HG03571 (cell line): ENCODE data around the gene CRY2.
"Not testable (repeated sequence)": the region's sequence is repeated elsewhere in the genome, so short reads cannot be mapped to it uniquely, and the experiment has no call there.

Experiments
- ATAC-seq: cut with Tn5 transposase; IDR thresholded peaks from one replicate; pipeline ENCODE4 v1.9.1; 2021; ENCODE audit not compliant: unreplicated experiment

CRY2 gene

GRCh38 chr11:45811571-45812290 is 35.5 kb upstream of the CRY2 start:
- no peak for ATAC-seq

- ATAC-seq = no peak
These were observed 34.4 kb upstream of the CRY2 start for GRCh38 chr11:45812581-45813548.

GRCh38 chr11:45815747-45816146 is 31.5 kb upstream of the CRY2 start:
- ATAC-seq = no peak

- ATAC-seq = no peak
These were observed 30.7 kb upstream of the CRY2 start for GRCh38 chr11:45816614-45817013.

- peak; percentile 53 for ATAC-seq
These were observed 30.1 kb upstream of the CRY2 start for GRCh38 chr11:45817191-45817590.

- no peak for ATAC-seq
These were observed 28.2 kb upstream of the CRY2 start for GRCh38 chr11:45818961-45819605.

GRCh38 chr11:45820211-45820857 is 26.9 kb upstream of the CRY2 start:
- ATAC-seq = no peak

GRCh38 chr11:45826492-45826891 is 20.8 kb upstream of the CRY2 start:
- ATAC-seq = not testable (repeated sequence)

- no peak for ATAC-seq
These were observed 20.2 kb upstream of the CRY2 start for GRCh38 chr11:45827123-45827522.

- no peak for ATAC-seq
These were observed 18.3 kb upstream of the CRY2 start for GRCh38 chr11:45828996-45829395.

GRCh38 chr11:45830596-45830995 is 16.7 kb upstream of the CRY2 start:
- ATAC-seq = no peak

GRCh38 chr11:45832811-45833441 is 14.3 kb upstream of the CRY2 start:
- no peak for ATAC-seq

- no peak for ATAC-seq
These were observed 13.5 kb upstream of the CRY2 start for GRCh38 chr11:45833761-45834160.

GRCh38 chr11:45834298-45834756 is 12.9 kb upstream of the CRY2 start:
- no peak for ATAC-seq

GRCh38 chr11:45839204-45839603 is 8.1 kb upstream of the CRY2 start:
- ATAC-seq = no peak

GRCh38 chr11:45840251-45840650 is 7.0 kb upstream of the CRY2 start:
- ATAC-seq = not testable (repeated sequence)

GRCh38 chr11:45843158-45843924 is 3.9 kb upstream of the CRY2 start:
- ATAC-seq = peak; percentile 20

GRCh38 chr11:45844822-45845578 is 2.3 kb upstream of the CRY2 start:
- no peak for ATAC-seq

GRCh38 chr11:45846174-45846675 is 1.1 kb upstream of the CRY2 start:
- no peak for ATAC-seq
